A549 (cell line): ENCODE data around the gene MAMDC4. TPM values are rescaled to one million over a fixed set of nuclear protein-coding genes. Genes with fewer than 3 reads are reported as not detected.

ENCODE experiments used
- ATAC-seq, 2 experiments: fragments of 200-7000 bp in 1 of 2; fragments of >200 bp in 1 of 2; cut with Nextera tagmentation in 1 of 2; cut with Tn5 transposase in 1 of 2; 3 replicates each; pipeline versions ENCODE4 v1.8.0 to v1.9.1; 2018 to 2020; ENCODE audit warnings: mild to moderate bottlenecking in 1 of 2, moderate library complexity in 1 of 2
- CTCF ChIA-PET: fragments of 300-600 bp; sonication (Branson Sonifier 250); formaldehyde crosslinking; extraction: SDS; loops from one replicate; lab custom pipeline; 2021; ENCODE audit warnings: antibody characterized with exemption, inconsistent platforms; lab: Yijun Ruan, JAX
- POLR2A ChIA-PET: fragments of 350-600 bp; formaldehyde crosslinking; extraction: SDS; loops from one replicate; lab custom pipeline; 2021; ENCODE audit warnings: antibody characterized with exemption, inconsistent platforms; lab: Yijun Ruan, JAX
- DNase-seq, 2 experiments: peaks; one replicate each; pipeline versions ENCODE4 v3.0.0 to v3.0.0-alpha.2; 2011 to 2016; ENCODE audit warnings: low read depth in 1 of 2, low spot score in 1 of 2
- FAIRE-seq: peaks from 2 replicates; lab custom pipeline; 2011; peaks lifted over from hg19 to GRCh38; lab: Jason Lieb, UNC
- H3K27ac ChIP-seq, 2 experiments: fragments of >200 bp; sonication (Bioruptor Twin); formaldehyde crosslinking; 3 replicates each; pipeline ENCODE4 v1.5.1; 2016 to 2017
- H3K4me1 ChIP-seq: fragments of >200 bp; sonication (Bioruptor Twin); formaldehyde crosslinking; 3 replicates; pipeline ENCODE4 v1.6.1; 2016
- H3K4me2 ChIP-seq: fragments of >200 bp; sonication (Bioruptor Twin); formaldehyde crosslinking; 3 replicates; pipeline ENCODE4 v1.6.1; 2016
- H3K4me3 ChIP-seq: fragments of >200 bp; sonication (Bioruptor Twin); formaldehyde crosslinking; 3 replicates; pipeline ENCODE4 v1.5.1; 2016
- H3K9me3 ChIP-seq: fragments of >200 bp; sonication (Bioruptor Twin); formaldehyde crosslinking; 3 replicates; pipeline ENCODE4 v1.6.1; 2016
- CBX2 ChIP-seq: fragments of 200-600 bp; sonication (generic); IDR thresholded peaks from 2 replicates; pipeline ENCODE4 v1.6.1; 2016; ENCODE audit warnings: low read depth, mild to moderate bottlenecking, borderline replicate concordance
- CBX8 ChIP-seq: fragments of 200-600 bp; sonication (generic); IDR thresholded peaks from 2 replicates; pipeline ENCODE4 v1.6.1; 2016
- CEBPB ChIP-seq, 2 experiments: fragments of >200 bp in 1 of 2; sonication (Bioruptor Twin) in 1 of 2; formaldehyde crosslinking in 1 of 2; IDR thresholded peaks; 2 replicates each; pipeline ENCODE4 v1.6.1; 2012 to 2016
- CHD2 ChIP-seq: fragments of 150-350 bp; IDR thresholded peaks from 2 replicates; pipeline ENCODE4 v1.6.1; 2014; ENCODE audit warnings: low read length; ENCODE audit not compliant: partially characterized antibody
- ESRRA ChIP-seq: fragments of 150-350 bp; IDR thresholded peaks from 2 replicates; pipeline ENCODE4 v1.6.1; 2014; ENCODE audit warnings: mild to moderate bottlenecking, low read length, borderline replicate concordance
- FOSB ChIP-seq: fragments of 250-450 bp; sonication (Bioruptor Pico); IDR thresholded peaks from 2 replicates; pipeline ENCODE4 v1.5.0; 2020; ENCODE audit warnings: mild to moderate bottlenecking, moderate library complexity
- HDAC2 ChIP-seq: fragments of 200-600 bp; sonication (generic); IDR thresholded peaks from 2 replicates; pipeline ENCODE4 v1.6.1; 2016
- HMGXB4 ChIP-seq: fragments of 250-450 bp; sonication (Bioruptor Pico); IDR thresholded peaks from 2 replicates; pipeline ENCODE4 v1.5.0; 2021; ENCODE audit warnings: mild to moderate bottlenecking, moderate library complexity, borderline replicate concordance
- HOXB13 ChIP-seq: fragments of 250-450 bp; sonication (Bioruptor Pico); IDR thresholded peaks from 2 replicates; pipeline ENCODE4 v1.5.0; 2020; ENCODE audit warnings: low read depth, mild to moderate bottlenecking, moderate library complexity
- HOXB5 ChIP-seq: fragments of 250-450 bp; sonication (Bioruptor Pico); IDR thresholded peaks from 2 replicates; pipeline ENCODE4 v1.5.0; 2020; ENCODE audit warnings: mild to moderate bottlenecking, moderate library complexity
- JUN ChIP-seq, 2 experiments: fragments of >200 bp; sonication (Bioruptor Twin); formaldehyde crosslinking; IDR thresholded peaks; 2 replicates in 1 of 2; 3 replicates in 1 of 2; pipeline ENCODE4 v1.6.1; 2016 to 2017
- JUNB ChIP-seq: fragments of >200 bp; sonication (Bioruptor Twin); formaldehyde crosslinking; IDR thresholded peaks from 2 replicates; pipeline ENCODE4 v1.6.1; 2016
- KDM5A ChIP-seq: fragments of 200-600 bp; sonication (generic); IDR thresholded peaks from 2 replicates; pipeline ENCODE4 v1.6.1; 2016; ENCODE audit warnings: antibody characterized with exemption, mild to moderate bottlenecking
- MAFK ChIP-seq: fragments of 450-650 bp; IDR thresholded peaks from 2 replicates; pipeline ENCODE4 v1.6.1; 2014; ENCODE audit not compliant: partially characterized antibody
- MAX ChIP-seq: IDR thresholded peaks from 2 replicates; pipeline ENCODE4 v1.6.1; 2012
- MYC ChIP-seq: IDR thresholded peaks from 2 replicates; pipeline ENCODE4 v1.6.1; 2012; ENCODE audit warnings: mild to moderate bottlenecking, inconsistent platforms, low read length, improper control_type of control experiment, borderline replicate concordance
- NPAS2 ChIP-seq: fragments of 250-450 bp; sonication (Bioruptor Pico); IDR thresholded peaks from 2 replicates; pipeline ENCODE4 v1.8.0; 2022; ENCODE audit warnings: mild to moderate bottlenecking, moderate library complexity, borderline replicate concordance
- POLR2A ChIP-seq: IDR thresholded peaks from 2 replicates; pipeline ENCODE4 v1.6.1; 2012; ENCODE audit warnings: mild to moderate bottlenecking, low read length
- RAD21 ChIP-seq, 2 experiments: fragments of >200 bp in 1 of 2; sonication (Bioruptor Twin) in 1 of 2; formaldehyde crosslinking in 1 of 2; IDR thresholded peaks in 1 of 2; conservative IDR thresholded peaks in 1 of 2; 2 replicates in 1 of 2; 3 replicates in 1 of 2; pipeline ENCODE4 v1.6.1; 2012 to 2018; ENCODE audit warnings: inconsistent platforms in 1 of 2
- RARB ChIP-seq: fragments of 250-450 bp; sonication (Bioruptor Pico); IDR thresholded peaks from 2 replicates; pipeline ENCODE4 v1.8.0; 2021; ENCODE audit warnings: mild to moderate bottlenecking, moderate library complexity
- RFX5 ChIP-seq: fragments of 450-650 bp; IDR thresholded peaks from 2 replicates; pipeline ENCODE4 v1.7.1; 2014; ENCODE audit warnings: antibody characterized with exemption, mild to moderate bottlenecking, moderate library complexity
- SMC3 ChIP-seq: fragments of >200 bp; sonication (Bioruptor Twin); formaldehyde crosslinking; IDR thresholded peaks from 3 replicates; pipeline ENCODE4 v1.6.1; 2018; ENCODE audit warnings: inconsistent platforms
- USF2 ChIP-seq: fragments of 450-650 bp; IDR thresholded peaks from 2 replicates; pipeline ENCODE4 v1.6.1; 2014; ENCODE audit warnings: antibody characterized with exemption
- ZC3H11A ChIP-seq: fragments of 450-650 bp; IDR thresholded peaks from 2 replicates; pipeline ENCODE4 v1.6.1; 2014; ENCODE audit warnings: antibody characterized with exemption, mild to moderate bottlenecking
- ZNF302 ChIP-seq: fragments of 250-450 bp; sonication (Bioruptor Pico); IDR thresholded peaks from 2 replicates; pipeline ENCODE4 v1.9.0; 2021; ENCODE audit warnings: inconsistent platforms, mild to moderate bottlenecking, moderate library complexity
- WGBS: methylation state at CpG from one replicate; pipeline ENCODE4 v1.1.6; 2017; ENCODE audit errors: missing lambda C conversion rate; 5-methylcytosine and 5-hydroxymethylcytosine counted together
- polyA plus RNA-seq, 4 experiments: library from polyadenylated mRNA; depleted of rRNA in 3 of 4; stranded (reverse); fragments of >200 nt; fragmentation: RNase III in 1 of 4; extraction: RNeasy Plus Mini Kit Qiagen cat#74134 plus additional on column Dnase treatment in 1 of 4; gene quantifications; 2 replicates in 3 of 4; 3 replicates in 1 of 4; pipeline ENCODE4 v1.2.3, GENCODE V29; 2011 to 2017
- TF ChIP-seq, protein P1 (sequence below): IDR thresholded peaks from 2 replicates; pipeline ENCODE4 v1.6.1; 2012
- TF ChIP-seq, protein P2 (sequence below): fragments of 250-450 bp; sonication (Bioruptor Pico); IDR thresholded peaks from 2 replicates; pipeline ENCODE4 v1.5.0; 2020; ENCODE audit warnings: low read depth, mild to moderate bottlenecking, moderate library complexity
- TF ChIP-seq, protein P3 (sequence below): fragments of >200 bp; sonication (Bioruptor Twin); formaldehyde crosslinking; IDR thresholded peaks from 3 replicates; pipeline ENCODE4 v1.6.1; 2016

MAMDC4 gene
- polyA plus RNA-seq, 2 of the 4 experiments (the other 2 are of a cell fraction): 1.3 to 7.3 TPM

GRCh38 chr9:136889858-136890257 lies 37.7 kb downstream of the MAMDC4 start:
- no peak for TF ChIP-seq JUN (IDR thresholded peaks at IDR 0.05)
- no peak for TF ChIP-seq RFX5
- no peak for TF ChIP-seq NPAS2 (CRISPR knock-in tag)
- no peak for TF ChIP-seq ZNF302 (CRISPR knock-in tag)
- TF ChIP-seq CBX8: no peak
- no peak for FAIRE-seq
- CTCF ChIA-PET: interaction anchor here (1.2 to 14.7 kb wide), 3 partner anchors 11 to 157 kb away, joined by 3 to 139 read pairs (median 4); no protein-coding TSS in a partner anchor
- 97% methylated on average over 41 of the region's 42 CpGs for WGBS
- H3K27ac ChIP-seq: 0 out of 6 replicates have a peak overlapping the region, but pooled peaks of 1 of the 2 experiments have one; percentile 34
- H3K4me1 ChIP-seq: peaks cover 23% of the 10 kb centered on the region
- H3K4me2 ChIP-seq: no peak overlapping the region
- no peak for DNase-seq
- no peak for ATAC-seq
- POLR2A ChIA-PET: no interaction called here
- H3K9me3 ChIP-seq: no peaks in the 10 kb centered on the region
- no peak overlapping the region for H3K4me3 ChIP-seq

GRCh38 chr9:136890661-136891060 lies 38.5 kb downstream of the MAMDC4 start:
- 94% methylated on average over 13 of the region's 13 CpGs for WGBS
- Histone ChIP-seq H3K27ac (peak overlapping the region in 1 of 2 experiments; percentile 8; a peak in 1 of 6 replicates), H3K4me1 (peaks cover 26% of the 10 kb centered on the region), H3K4me3 (no peak overlapping the region), H3K4me2 (no peak overlapping the region), H3K9me3 (no peaks in the 10 kb centered on the region)
- no peak for FAIRE-seq
- DNase-seq: no peak
- ChIA-PET POLR2A (no interaction called here), CTCF (interaction anchor here (1.4 to 14.7 kb wide), 4 partner anchors 9 to 138 kb away, joined by 3 to 139 read pairs (median 6); no protein-coding TSS in a partner anchor)
- no peak for TF ChIP-seq CBX2
- TF ChIP-seq, protein P1, sequence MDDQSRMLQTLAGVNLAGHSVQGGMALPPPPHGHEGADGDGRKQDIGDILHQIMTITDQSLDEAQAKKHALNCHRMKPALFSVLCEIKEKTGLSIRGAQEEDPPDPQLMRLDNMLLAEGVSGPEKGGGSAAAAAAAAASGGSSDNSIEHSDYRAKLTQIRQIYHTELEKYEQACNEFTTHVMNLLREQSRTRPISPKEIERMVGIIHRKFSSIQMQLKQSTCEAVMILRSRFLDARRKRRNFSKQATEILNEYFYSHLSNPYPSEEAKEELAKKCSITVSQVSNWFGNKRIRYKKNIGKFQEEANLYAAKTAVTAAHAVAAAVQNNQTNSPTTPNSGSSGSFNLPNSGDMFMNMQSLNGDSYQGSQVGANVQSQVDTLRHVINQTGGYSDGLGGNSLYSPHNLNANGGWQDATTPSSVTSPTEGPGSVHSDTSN: no peak
- TF ChIP-seq MAX: no peak
- TF ChIP-seq, protein P2, sequence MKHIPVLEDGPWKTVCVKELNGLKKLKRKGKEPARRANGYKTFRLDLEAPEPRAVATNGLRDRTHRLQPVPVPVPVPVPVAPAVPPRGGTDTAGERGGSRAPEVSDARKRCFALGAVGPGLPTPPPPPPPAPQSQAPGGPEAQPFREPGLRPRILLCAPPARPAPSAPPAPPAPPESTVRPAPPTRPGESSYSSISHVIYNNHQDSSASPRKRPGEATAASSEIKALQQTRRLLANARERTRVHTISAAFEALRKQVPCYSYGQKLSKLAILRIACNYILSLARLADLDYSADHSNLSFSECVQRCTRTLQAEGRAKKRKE (CRISPR knock-in tag): no peak
- TF ChIP-seq JUNB: no peak
- TF ChIP-seq RAD21 (conservative IDR thresholded peaks at IDR 0.05 in 1 of 2, IDR thresholded peaks at IDR 0.05 in 1 of 2): no peak
- no peak for TF ChIP-seq USF2
- no peak for TF ChIP-seq MAFK
- no peak for TF ChIP-seq HDAC2
- TF ChIP-seq HMGXB4 (CRISPR knock-in tag): no peak
- TF ChIP-seq POLR2A: no peak
- ATAC-seq: no peak

DNA sequence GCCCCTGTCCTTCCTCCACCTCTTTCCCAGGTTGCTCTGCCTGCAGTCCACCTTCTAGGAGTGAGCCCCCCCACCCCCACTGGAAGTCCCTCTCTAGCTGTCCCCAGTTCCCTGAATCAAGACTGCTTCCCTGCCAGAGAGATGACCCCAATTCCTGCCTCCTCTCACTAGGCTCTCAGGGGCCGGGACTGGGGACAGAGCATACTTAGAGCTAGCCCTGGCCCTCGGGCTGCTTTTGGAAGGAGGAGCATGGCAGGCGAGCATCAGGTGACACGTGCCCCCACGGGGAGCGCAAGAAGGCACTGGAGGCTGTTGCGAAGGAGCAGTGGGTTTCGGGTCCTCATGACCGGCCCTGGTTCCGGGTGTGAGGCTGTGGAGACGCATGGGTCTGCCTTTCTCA lies 43.9 kb downstream of the MAMDC4 start:
- DNase-seq (no peak), ATAC-seq (no peak), FAIRE-seq (no peak)
- no peak overlapping the region for H3K4me2 ChIP-seq
- H3K9me3 ChIP-seq: no peaks in the 10 kb centered on the region
- peaks cover 49% of the 10 kb centered on the region for H3K4me1 ChIP-seq
- H3K27ac ChIP-seq: peak overlapping the region in 1 of 2 experiments; percentile 96; a peak in 3 of 6 replicates
- POLR2A ChIA-PET: no interaction called here
- CTCF ChIA-PET: interaction anchor here (1.0 to 10.7 kb wide), 8 partner anchors 9 to 139 kb away, joined by 3 to 139 read pairs (median 4); partner anchors contain the start of genes AJM1 and TRAF2
- WGBS: 92% methylated on average over 11 of the region's 11 CpGs
- H3K4me3 ChIP-seq: no peak overlapping the region
- TF ChIP-seq RARB: no peak
- no peak for TF ChIP-seq HOXB5 (CRISPR knock-in tag)
- TF ChIP-seq ZC3H11A: no peak
- no peak for TF ChIP-seq CHD2
- TF ChIP-seq ESRRA: no peak
- TF ChIP-seq, protein P3, sequence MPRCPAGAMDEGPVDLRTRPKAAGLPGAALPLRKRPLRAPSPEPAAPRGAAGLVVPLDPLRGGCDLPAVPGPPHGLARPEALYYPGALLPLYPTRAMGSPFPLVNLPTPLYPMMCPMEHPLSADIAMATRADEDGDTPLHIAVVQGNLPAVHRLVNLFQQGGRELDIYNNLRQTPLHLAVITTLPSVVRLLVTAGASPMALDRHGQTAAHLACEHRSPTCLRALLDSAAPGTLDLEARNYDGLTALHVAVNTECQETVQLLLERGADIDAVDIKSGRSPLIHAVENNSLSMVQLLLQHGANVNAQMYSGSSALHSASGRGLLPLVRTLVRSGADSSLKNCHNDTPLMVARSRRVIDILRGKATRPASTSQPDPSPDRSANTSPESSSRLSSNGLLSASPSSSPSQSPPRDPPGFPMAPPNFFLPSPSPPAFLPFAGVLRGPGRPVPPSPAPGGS: no peak
- TF ChIP-seq SMC3: no peak
- no peak for TF ChIP-seq MYC
- TF ChIP-seq RAD21 (conservative IDR thresholded peaks at IDR 0.05 in 1 of 2, IDR thresholded peaks at IDR 0.05 in 1 of 2): no peak
- no peak for TF ChIP-seq HOXB13
- no peak for TF ChIP-seq KDM5A
- no peak for TF ChIP-seq USF2
- TF ChIP-seq JUN (IDR thresholded peaks at IDR 0.05): no peak
- TF ChIP-seq FOSB (CRISPR knock-in tag): no peak
- TF ChIP-seq RFX5: no peak
- TF ChIP-seq CEBPB (IDR thresholded peaks at IDR 0.05): no peak
